ENCODE measurements around the gene PCDHB6. TPM values are rescaled to one million over a fixed set of nuclear protein-coding genes. Genes with fewer than 3 reads are reported as not detected.
"Not testable (repeated sequence)": the region's sequence is repeated elsewhere in the genome, so short reads cannot be mapped to it uniquely, and the experiment has no call there.

Gene PCDHB6
- total RNA-seq, 1 donor from 2014 or later = 0.50 TPM

GRCh38 chr5:141172381-141173204 lies 22.7 kb downstream of the PCDHB6 start, which contains the start of gene PCDHB7:
PCDHB7 (plus strand) TSS chr5:141172644; CDS start chr5:141172836, 192 bp downstream.
- Mint-ChIP-seq H3K4me1 (ENCODE audit: low read depth, unreplicated experiment) (no peaks in the 10 kb centered on the region), H3K36me3 (ENCODE audit: low read depth, unreplicated experiment) (peaks cover 4% of the 10 kb centered on the region), H3K9me3 (ENCODE audit: unreplicated experiment) (peaks cover 20% of the 10 kb centered on the region), H3K27me3 (ENCODE audit: low read depth, unreplicated experiment) (no peaks in the 10 kb centered on the region), H3K4me3 (ENCODE audit: unreplicated experiment) (no peak within 1 kb of the TSS), H3K27ac (ENCODE audit: unreplicated experiment) (no peak within 1 kb of the TSS)
- Histone ChIP-seq H3K4me2 (ENCODE audit: low read length) (peak within 1 kb of the TSS; percentile 20), H4K20me1 (ENCODE audit: insufficient read depth, low read length) (no peaks in the 10 kb centered on the region), H2AFZ (ENCODE audit: low read depth, low read length) (no peak within 1 kb of the TSS), H3K4me1 (ENCODE audit: insufficient read depth, low read length) (no peaks in the 10 kb centered on the region), H3K27ac (ENCODE audit: low read depth, low read length) (no peak within 1 kb of the TSS), H3K36me3 (ENCODE audit: insufficient read depth, low read length) (no peaks in the 10 kb centered on the region), H3K9ac (ENCODE audit: low read length) (no peak within 1 kb of the TSS), H3K79me2 (ENCODE audit: insufficient read depth, low read length) (no peaks in the 10 kb centered on the region), H3K4me3 (ENCODE audit: insufficient read depth, low read depth, low read length) (no peak within 1 kb of the TSS), H3K27me3 (ENCODE audit: insufficient read depth, low read length) (no peaks in the 10 kb centered on the region), H3K9me3 (ENCODE audit: insufficient read depth, low read depth, low read length) (peaks cover 9% of the 10 kb centered on the region)
- no peak for DNase-seq (ENCODE audit: low read depth)
- FAIRE-seq = no peak
- peak; percentile 27 for TF ChIP-seq CTCF (IDR thresholded peaks at IDR 0.05; ENCODE audit: insufficient read depth, low read depth, low read length)
- no peak for TF ChIP-seq EZH2 (IDR thresholded peaks at IDR 0.05; ENCODE audit: insufficient read depth, low read length)

- H3K27ac Mint-ChIP-seq (ENCODE audit: unreplicated experiment); H3K36me3 Mint-ChIP-seq (ENCODE audit: low read depth, unreplicated experiment); H2AFZ ChIP-seq (ENCODE audit: low read depth, low read length); H3K27me3 Mint-ChIP-seq (ENCODE audit: low read depth, unreplicated experiment); H4K20me1 ChIP-seq (ENCODE audit: insufficient read depth, low read length); H3K4me1 Mint-ChIP-seq (ENCODE audit: low read depth, unreplicated experiment); H3K9ac ChIP-seq (ENCODE audit: low read length); H3K4me3 ChIP-seq (ENCODE audit: insufficient read depth, low read depth, low read length); H3K4me3 Mint-ChIP-seq (ENCODE audit: unreplicated experiment); H3K27me3 ChIP-seq (ENCODE audit: insufficient read depth, low read length); DNase-seq (ENCODE audit: low read depth); H3K4me1 ChIP-seq (ENCODE audit: insufficient read depth, low read length); H3K4me2 ChIP-seq (ENCODE audit: low read length); H3K27ac ChIP-seq (ENCODE audit: low read depth, low read length); H3K79me2 ChIP-seq (ENCODE audit: insufficient read depth, low read length); FAIRE-seq; H3K36me3 ChIP-seq (ENCODE audit: insufficient read depth, low read length): not testable (repeated sequence)
- H3K9me3 ChIP-seq (ENCODE audit: insufficient read depth, low read depth, low read length) = peaks cover 19% of the 10 kb centered on the region
- H3K9me3 Mint-ChIP-seq (ENCODE audit: unreplicated experiment) = peaks cover 15% of the 10 kb centered on the region
Observed at GRCh38 chr5:141174291-141175104, 24.6 kb downstream of the PCDHB6 start.

GRCh38 chr5:141175933-141176332 lies 26.1 kb downstream of the PCDHB6 start:
- H3K79me2 ChIP-seq (ENCODE audit: insufficient read depth, low read length) = no peaks in the 10 kb centered on the region
- Mint-ChIP-seq H3K4me1 (ENCODE audit: low read depth, unreplicated experiment) (no peaks in the 10 kb centered on the region), H3K36me3 (ENCODE audit: low read depth, unreplicated experiment) (peaks cover 4% of the 10 kb centered on the region), H3K4me3 (ENCODE audit: unreplicated experiment) (no peak overlapping the region), H3K27ac (ENCODE audit: unreplicated experiment) (no peak overlapping the region), H3K9me3 (ENCODE audit: unreplicated experiment) (peaks cover 15% of the 10 kb centered on the region), H3K27me3 (ENCODE audit: low read depth, unreplicated experiment) (no peaks in the 10 kb centered on the region)
- H3K36me3 ChIP-seq (ENCODE audit: insufficient read depth, low read length) = no peaks in the 10 kb centered on the region
- peaks cover 19% of the 10 kb centered on the region for H3K9me3 ChIP-seq (ENCODE audit: insufficient read depth, low read depth, low read length)
- no peak overlapping the region for H3K27ac ChIP-seq (ENCODE audit: low read depth, low read length)
- TF ChIP-seq EZH2 (IDR thresholded peaks at IDR 0.05; ENCODE audit: insufficient read depth, low read length) (no peak), CTCF (IDR thresholded peaks at IDR 0.05; ENCODE audit: insufficient read depth, low read depth, low read length) (no peak)
- no peak overlapping the region for H3K4me2 ChIP-seq (ENCODE audit: low read length)
- no peak overlapping the region for H3K4me3 ChIP-seq (ENCODE audit: insufficient read depth, low read depth, low read length)
- no peak overlapping the region for H2AFZ ChIP-seq (ENCODE audit: low read depth, low read length)
- no peak for DNase-seq (ENCODE audit: low read depth)
- FAIRE-seq = no peak
- H3K4me1 ChIP-seq (ENCODE audit: insufficient read depth, low read length) = no peaks in the 10 kb centered on the region
- H3K9ac ChIP-seq (ENCODE audit: low read length) = no peak overlapping the region
- H3K27me3 ChIP-seq (ENCODE audit: insufficient read depth, low read length) = no peaks in the 10 kb centered on the region
- H4K20me1 ChIP-seq (ENCODE audit: insufficient read depth, low read length) = no peaks in the 10 kb centered on the region

- not testable (repeated sequence) for H3K27ac Mint-ChIP-seq (ENCODE audit: unreplicated experiment); H3K4me2 ChIP-seq (ENCODE audit: low read length); H3K4me1 ChIP-seq (ENCODE audit: insufficient read depth, low read length); H3K27ac ChIP-seq (ENCODE audit: low read depth, low read length); H3K27me3 ChIP-seq (ENCODE audit: insufficient read depth, low read length); H3K4me3 Mint-ChIP-seq (ENCODE audit: unreplicated experiment); H3K4me1 Mint-ChIP-seq (ENCODE audit: low read depth, unreplicated experiment); H3K27me3 Mint-ChIP-seq (ENCODE audit: low read depth, unreplicated experiment); H3K4me3 ChIP-seq (ENCODE audit: insufficient read depth, low read depth, low read length); H4K20me1 ChIP-seq (ENCODE audit: insufficient read depth, low read length); FAIRE-seq; H3K36me3 ChIP-seq (ENCODE audit: insufficient read depth, low read length); H3K36me3 Mint-ChIP-seq (ENCODE audit: low read depth, unreplicated experiment); H3K79me2 ChIP-seq (ENCODE audit: insufficient read depth, low read length); H2AFZ ChIP-seq (ENCODE audit: low read depth, low read length); H3K9ac ChIP-seq (ENCODE audit: low read length); DNase-seq (ENCODE audit: low read depth)
- H3K9me3 Mint-ChIP-seq (ENCODE audit: unreplicated experiment) = peaks cover 17% of the 10 kb centered on the region
- peaks cover 19% of the 10 kb centered on the region for H3K9me3 ChIP-seq (ENCODE audit: insufficient read depth, low read depth, low read length)
Observed at GRCh38 chr5:141177577-141178191, 27.8 kb downstream of the PCDHB6 start, which contains the start of gene PCDHB8. PCDHB8 (plus strand) TSS chr5:141177790; CDS start chr5:141178035, 245 bp downstream.
